Measurements from ENCODE around the gene REPS1.

DNA sequence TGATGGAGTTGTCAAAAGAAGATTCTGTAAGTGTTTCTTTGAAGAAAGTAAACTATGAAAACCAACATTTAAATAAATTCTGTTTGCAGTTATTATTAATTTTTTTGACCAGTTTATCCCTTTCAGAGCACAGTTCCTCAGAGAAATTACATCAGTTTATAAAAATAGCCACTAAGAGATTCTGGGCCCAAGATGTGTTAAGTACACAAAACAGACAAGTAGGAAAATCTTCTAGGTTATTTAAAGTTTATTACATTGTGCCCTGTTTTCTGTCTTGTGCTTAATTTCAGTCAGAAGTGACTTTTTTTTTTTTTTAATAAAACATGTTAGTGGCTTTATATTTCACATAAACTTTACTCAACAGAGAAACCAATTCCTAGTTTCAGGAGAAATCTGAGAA is 119.9 kb downstream of the REPS1 start:
- TF ChIP-seq, protein P1, sequence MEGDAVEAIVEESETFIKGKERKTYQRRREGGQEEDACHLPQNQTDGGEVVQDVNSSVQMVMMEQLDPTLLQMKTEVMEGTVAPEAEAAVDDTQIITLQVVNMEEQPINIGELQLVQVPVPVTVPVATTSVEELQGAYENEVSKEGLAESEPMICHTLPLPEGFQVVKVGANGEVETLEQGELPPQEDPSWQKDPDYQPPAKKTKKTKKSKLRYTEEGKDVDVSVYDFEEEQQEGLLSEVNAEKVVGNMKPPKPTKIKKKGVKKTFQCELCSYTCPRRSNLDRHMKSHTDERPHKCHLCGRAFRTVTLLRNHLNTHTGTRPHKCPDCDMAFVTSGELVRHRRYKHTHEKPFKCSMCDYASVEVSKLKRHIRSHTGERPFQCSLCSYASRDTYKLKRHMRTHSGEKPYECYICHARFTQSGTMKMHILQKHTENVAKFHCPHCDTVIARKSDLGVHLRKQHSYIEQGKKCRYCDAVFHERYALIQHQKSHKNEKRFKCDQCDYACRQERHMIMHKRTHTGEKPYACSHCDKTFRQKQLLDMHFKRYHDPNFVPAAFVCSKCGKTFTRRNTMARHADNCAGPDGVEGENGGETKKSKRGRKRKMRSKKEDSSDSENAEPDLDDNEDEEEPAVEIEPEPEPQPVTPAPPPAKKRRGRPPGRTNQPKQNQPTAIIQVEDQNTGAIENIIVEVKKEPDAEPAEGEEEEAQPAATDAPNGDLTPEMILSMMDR (conservative IDR thresholded peaks at IDR 0.05; ENCODE audit: low read depth, low read length) = no peak
- no peak for TF ChIP-seq EZH2 (IDR thresholded peaks at IDR 0.05; ENCODE audit: low read length, unreplicated experiment)

All from PC-3 (cell line).